NCI-H1417 (cell line): ENCODE results near the gene CCL3.
"Not testable (repeated sequence)": the region's sequence is repeated elsewhere in the genome, so short reads cannot be mapped to it uniquely, and the experiment has no call there.

Source experiments
- DNase-seq, 3 experiments: peaks; one replicate each; lab custom pipeline; 2025; lab: John Stamatoyannopoulos, UW

The CCL3 gene

GRCh38 chr17:36089888-36090836, at the start of gene CCL3:
CCL3 (minus strand) TSS chr17:36090143; CDS start chr17:36090058, 85 bp downstream.
- DNase-seq = no peak

DNA sequence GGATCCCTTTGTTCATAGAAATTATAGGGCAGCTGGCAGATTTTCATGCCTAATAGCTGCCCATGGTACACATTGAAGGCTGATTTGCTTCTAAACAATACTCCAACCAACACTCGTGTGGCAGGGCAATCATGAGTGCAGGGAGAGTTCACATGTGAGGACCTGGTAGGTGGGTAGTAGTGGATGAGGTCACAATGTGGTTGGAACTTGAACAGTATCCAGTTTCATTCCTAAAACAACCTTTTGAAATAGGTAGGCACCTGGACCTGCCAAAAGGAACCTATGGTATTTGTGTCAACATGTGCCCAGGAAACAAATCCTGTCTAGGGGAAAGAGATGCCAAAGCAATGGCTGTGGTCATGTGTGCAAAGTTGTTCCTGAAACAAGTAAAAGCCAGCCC, 46.5 kb upstream of the CCL3 start:
- DNase-seq = no peak

GRCh38 chr17:36136036-36136435, 46.1 kb upstream of the CCL3 start:
- DNase-seq = no peak

GRCh38 chr17:36135465-36135864, 45.5 kb upstream of the CCL3 start:
- DNase-seq = no peak

DNA sequence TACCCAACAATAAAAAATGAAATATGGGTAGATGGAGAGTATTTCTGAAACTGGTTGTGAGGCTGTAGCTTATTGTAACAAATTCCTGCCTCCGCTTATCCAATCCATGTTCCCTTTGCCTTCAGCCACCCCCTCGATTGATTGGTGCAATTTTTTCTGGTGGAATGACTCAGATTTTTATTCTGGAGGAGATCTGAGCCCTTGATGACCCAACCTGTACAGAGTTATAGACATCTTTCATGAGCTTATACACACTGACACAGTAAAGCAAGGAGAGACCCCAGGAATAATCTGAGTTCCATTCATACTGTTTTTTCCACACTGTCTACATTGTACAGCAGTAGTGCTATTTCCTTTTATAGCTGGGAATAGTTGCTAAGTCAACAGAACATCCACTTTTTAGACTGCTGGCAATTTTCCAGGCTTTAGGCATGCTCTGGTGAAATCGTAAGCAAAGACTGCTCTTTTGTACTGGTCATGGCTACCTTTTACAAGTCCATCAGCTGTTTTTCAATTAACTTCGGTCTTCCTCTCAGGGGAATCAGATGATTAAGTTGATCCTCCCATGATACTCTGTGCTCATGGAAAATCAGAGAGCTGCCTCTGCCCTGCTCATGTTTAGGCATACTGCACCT, 43.8 kb upstream of the CCL3 start:
- peak; percentile 3 to 83 (median 49) for DNase-seq

- DNase-seq = no peak
Measured at GRCh38 chr17:36132421-36132831, 42.5 kb upstream of the CCL3 start.

- no peak for DNase-seq
Measured at GRCh38 chr17:36131931-36132330, 42.0 kb upstream of the CCL3 start.

- no peak for DNase-seq
Measured at GRCh38 chr17:36131421-36131820, 41.5 kb upstream of the CCL3 start.

- no peak for DNase-seq
Measured at GRCh38 chr17:36130346-36130745, 40.4 kb upstream of the CCL3 start.

DNA sequence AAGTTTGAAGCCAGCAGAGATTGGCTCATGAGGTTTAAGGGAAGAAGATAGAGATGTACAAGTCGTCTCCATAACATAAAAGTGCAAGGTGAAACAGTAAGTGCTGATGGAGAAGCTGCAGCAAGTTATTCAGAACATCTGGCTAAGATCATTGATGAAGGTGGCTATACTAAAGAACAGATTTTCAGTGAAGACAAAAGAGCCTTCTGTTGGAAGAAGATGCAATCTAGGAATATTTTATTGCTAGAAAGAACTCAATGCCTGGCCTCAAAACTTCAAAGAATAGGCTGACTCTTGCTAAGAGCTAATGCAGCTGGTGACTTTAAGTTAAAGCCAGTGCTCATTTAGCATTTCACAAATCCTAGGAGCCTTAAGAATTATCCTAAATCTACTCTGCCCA, 39.7 kb upstream of the CCL3 start:
- DNase-seq = no peak

- no peak for DNase-seq
Measured at GRCh38 chr17:36128411-36128978, 38.6 kb upstream of the CCL3 start.

- DNase-seq = no peak
Measured at GRCh38 chr17:36127911-36128310, 38.0 kb upstream of the CCL3 start.

DNA sequence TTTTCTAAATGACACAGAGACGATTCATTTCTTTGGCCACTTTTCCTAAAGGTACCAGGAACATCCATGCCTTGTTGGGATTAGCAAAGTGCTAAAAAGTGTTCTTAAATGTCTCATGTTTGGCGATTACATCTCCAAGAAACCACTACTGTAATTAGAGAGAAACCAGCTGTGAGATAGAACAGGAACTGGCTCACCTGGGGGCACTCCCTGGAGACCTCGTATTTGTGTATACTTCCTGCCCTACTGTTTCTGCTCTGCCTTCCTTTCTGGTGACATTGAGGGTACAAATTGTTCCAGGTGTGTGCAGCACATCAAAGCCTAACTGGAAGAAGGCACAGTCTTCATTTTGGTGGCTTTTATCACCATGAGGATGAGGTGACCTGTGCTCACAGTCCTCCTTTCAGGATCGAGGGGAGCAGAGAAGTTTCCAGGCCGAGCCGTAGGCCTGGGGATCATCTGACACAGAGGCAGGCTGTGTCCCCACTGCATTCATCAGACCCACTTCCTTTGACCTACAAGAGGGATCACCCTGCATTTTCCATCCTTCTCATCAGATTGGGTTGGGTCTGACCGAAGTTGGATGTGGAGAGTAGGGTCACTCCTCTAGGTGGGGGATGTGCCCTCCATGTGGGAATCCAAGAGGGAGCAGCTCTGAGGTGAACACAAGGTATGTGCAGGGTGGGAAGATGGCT, 37.4 kb upstream of the CCL3 start:
- no peak for DNase-seq

GRCh38 chr17:36124879-36125824, 35.2 kb upstream of the CCL3 start:
- DNase-seq = no peak

DNA sequence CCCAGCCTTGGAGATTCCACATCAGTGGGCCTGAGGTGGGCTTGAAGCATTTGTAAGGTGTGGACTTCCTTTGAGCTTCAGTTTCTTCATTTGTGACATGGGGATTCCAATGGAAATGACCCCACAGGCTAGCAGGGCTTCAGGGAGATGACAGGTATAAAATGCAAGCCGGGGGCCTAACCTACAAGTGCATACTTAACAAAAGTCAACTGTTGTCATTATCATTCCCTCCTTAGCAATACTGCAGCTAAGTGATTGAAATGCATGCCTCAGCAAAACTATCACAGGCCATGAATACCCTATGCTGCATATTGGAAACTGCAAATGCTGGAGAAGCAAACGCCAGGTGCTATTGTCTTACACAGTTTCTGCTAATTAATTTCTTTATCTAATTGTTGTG, 33.5 kb upstream of the CCL3 start:
- no peak for DNase-seq

DNA sequence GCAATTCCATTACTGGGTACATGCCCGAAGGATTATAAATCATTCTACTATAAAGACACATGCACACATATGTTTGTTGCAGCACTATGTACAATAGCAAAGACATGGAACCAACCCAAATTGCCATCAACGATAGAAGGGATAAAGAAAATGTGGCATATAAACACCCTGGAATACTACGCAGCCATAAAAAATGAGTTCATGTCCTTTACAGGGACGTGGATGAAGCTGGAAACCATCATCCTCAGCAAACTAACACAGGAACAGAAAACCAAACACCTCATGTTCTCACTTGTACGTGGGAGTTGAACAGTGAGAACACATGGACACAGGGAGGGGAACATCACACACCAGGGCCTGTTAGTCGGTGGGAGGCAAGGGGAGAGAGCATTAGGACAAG, 31.2 kb upstream of the CCL3 start:
- not testable (repeated sequence) for DNase-seq

DNA sequence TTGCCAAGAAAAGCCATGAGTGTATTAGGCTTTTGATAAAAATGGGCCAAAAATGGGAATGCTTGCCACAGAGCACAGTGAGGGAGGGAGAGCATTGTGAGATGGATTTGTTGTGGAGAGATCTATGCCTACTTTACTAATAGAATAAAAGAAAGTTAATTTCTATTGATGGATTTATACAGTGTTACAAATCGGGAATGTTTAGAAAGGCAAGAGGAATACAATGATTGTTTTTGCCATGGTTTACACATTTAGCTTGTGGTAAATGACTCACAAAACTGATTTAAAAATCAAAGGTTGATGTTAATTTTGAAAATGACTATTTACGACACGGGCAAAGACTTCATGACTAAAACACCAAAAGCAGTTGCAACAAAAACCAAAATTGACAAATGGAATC, 30.3 kb upstream of the CCL3 start:
- DNase-seq = no peak

- DNase-seq = no peak
Measured at GRCh38 chr17:36118477-36119353, 28.8 kb upstream of the CCL3 start.

DNA sequence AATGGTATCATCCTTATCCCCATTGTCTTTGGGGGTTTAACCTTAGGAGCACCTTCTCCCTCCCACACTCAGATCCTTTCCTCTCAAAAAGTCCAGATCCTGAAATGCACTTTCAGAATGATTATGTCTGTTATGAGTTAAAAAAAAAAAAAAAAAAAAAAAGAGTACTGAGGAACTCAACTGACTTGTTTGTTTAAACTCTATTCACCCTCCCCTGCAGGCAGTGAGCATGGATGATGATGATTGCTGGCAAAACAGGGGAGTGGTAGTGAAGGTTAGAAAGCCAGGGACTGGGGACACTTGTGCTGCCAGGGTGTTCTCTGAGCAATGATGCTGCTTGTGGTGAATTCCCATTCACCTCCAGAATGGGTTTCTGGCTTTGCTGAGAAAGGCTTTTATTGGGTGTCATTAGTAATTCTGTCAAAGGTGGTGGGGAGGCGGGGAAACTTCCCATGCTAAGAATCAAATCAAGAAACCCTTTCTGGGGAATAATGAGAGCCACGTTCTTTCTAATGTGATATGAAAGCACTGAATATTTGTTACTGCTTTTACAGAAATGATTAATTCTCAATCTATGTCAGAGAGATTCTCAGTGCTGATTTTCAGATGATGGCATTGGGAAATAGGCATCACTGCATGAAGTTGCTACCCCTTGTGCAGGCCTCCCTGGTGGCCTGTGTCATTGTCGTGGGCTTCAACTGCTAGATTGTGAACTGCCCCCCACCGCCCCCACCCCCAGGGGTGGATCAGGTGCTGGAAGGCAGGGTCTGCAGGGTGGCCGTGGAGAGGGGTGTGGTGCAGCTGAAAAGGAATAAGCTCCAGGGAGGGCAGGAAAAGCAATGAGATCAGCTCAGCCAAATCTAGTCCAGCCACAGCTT, 27.8 kb upstream of the CCL3 start:
- no peak for DNase-seq
